Retinal pigment epithelial cell (primary cell): ENCODE measurements around the gene LNPEP.

ENCODE experiments used
- DNase-seq: peaks from one replicate; pipeline ENCODE4 v3.0.0-alpha.2; 2010; ENCODE audit warnings: low read depth
- H3K4me3 ChIP-seq: 2 replicates; pipeline ENCODE4 v1.5.1; 2011; ENCODE audit warnings: mild to moderate bottlenecking, low read length, control low read depth, moderate library complexity
- CTCF ChIP-seq: conservative IDR thresholded peaks from 2 replicates; pipeline ENCODE4 v1.5.1; 2011; ENCODE audit warnings: low read depth, low read length, control low read depth, inconsistent platforms

The LNPEP gene

GRCh38 chr5:96984506-96985192 is 48.8 kb downstream of the LNPEP start:
- DNase-seq: no peak

GRCh38 chr5:96986450-96986849 is 50.6 kb downstream of the LNPEP start:
- no peak for DNase-seq
- no peak for TF ChIP-seq CTCF
- no peak overlapping the region for H3K4me3 ChIP-seq

More at GRCh38 chr5:96984506-96985192, 48.8 kb downstream of the LNPEP start:
- H3K4me3 ChIP-seq: no peak overlapping the region
- TF ChIP-seq CTCF: no peak

- TF ChIP-seq CTCF: no peak
- no peak for DNase-seq
Measured at GRCh38 chr5:96990102-96990501, 54.2 kb downstream of the LNPEP start.

GRCh38 chr5:96991708-96992107 is 55.8 kb downstream of the LNPEP start:
- TF ChIP-seq CTCF: no peak
- DNase-seq: no peak

More at GRCh38 chr5:96990102-96990501, 54.2 kb downstream of the LNPEP start:
- H3K4me3 ChIP-seq: no peak overlapping the region

GRCh38 chr5:96993760-96994159 is 57.9 kb downstream of the LNPEP start:
- H3K4me3 ChIP-seq: no peak overlapping the region
- no peak for TF ChIP-seq CTCF
- no peak for DNase-seq

More at GRCh38 chr5:96991708-96992107, 55.8 kb downstream of the LNPEP start:
- H3K4me3 ChIP-seq: no peak overlapping the region

- TF ChIP-seq CTCF: no peak
- no peak for DNase-seq
- no peak overlapping the region for H3K4me3 ChIP-seq
Measured at GRCh38 chr5:96994493-96994892, 58.6 kb downstream of the LNPEP start.

GRCh38 chr5:96995419-96995818 is 59.5 kb downstream of the LNPEP start:
- DNase-seq: no peak
- TF ChIP-seq CTCF: no peak
- H3K4me3 ChIP-seq: no peak overlapping the region
